ENCODE data around the gene THBS3. TPM values are rescaled to one million over a fixed set of nuclear protein-coding genes. Genes with fewer than 3 reads are reported as not detected.
"Not testable (repeated sequence)": the region's sequence is repeated elsewhere in the genome, so short reads cannot be mapped to it uniquely, and the experiment has no call there.

Gene THBS3
- total RNA-seq, 1 donor from 2014 or later: 28.0 TPM

- TF ChIP-seq CTCF (conservative IDR thresholded peaks at IDR 0.05): no peak
- Mint-ChIP-seq H3K4me1 (ENCODE audit: unreplicated experiment) (peaks cover 24% of the 10 kb centered on the region), H3K27ac (peak overlapping the region; percentile 96), H3K36me3 (no peaks in the 10 kb centered on the region), H3K4me3 (peak overlapping the region; percentile 94), H3K27me3 (no peaks in the 10 kb centered on the region), H3K9me3 (no peaks in the 10 kb centered on the region)
- DNase-seq (ENCODE audit: extremely low spot score, unreplicated experiment): no peak
Observed at GRCh38 chr1:155228096-155228427, 20.4 kb upstream of the THBS3 start.

DNA sequence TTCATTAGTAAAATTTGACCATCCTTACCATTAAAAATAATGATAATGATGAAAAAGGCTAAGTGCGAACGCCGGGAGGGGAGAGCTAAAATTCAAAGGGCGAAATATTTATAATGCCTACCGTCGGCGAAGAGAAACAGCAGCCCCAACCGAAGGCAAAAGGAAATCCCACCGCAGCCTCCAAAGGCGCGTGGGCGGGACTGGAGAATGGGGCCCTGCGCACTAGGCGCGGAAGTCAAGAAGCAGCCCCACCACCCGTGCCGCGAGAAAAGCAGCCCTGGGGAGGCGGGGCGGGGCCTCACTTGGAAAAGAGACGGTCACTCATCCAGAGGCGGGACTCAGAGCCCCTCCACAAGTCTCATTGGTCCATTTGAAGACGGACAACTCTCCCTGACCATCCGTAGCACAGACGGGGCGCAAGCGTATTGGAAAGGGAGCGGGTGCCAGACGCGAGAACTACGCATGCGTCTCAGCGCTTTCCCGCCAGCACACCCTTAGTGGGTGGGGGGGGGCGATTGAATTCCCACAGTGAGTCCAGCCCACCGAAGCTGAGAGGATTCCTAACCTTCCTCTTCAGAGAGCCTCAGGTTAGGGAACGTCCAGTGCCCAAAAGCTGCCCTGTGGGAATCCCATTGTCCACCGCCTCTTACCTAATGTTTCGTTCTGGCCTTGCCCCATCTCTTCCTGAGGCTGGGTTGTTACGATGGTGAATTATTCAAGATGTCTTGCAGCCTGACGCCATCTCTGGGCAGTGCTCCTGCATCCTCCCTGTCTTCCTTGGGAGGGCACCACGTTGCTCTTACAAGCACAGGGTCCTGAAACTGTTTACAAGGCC is 19.8 kb upstream of the THBS3 start:
- Mint-ChIP-seq H3K27ac (peak overlapping the region; percentile 96), H3K9me3 (no peaks in the 10 kb centered on the region), H3K4me3 (peak overlapping the region; percentile 94), H3K36me3 (no peaks in the 10 kb centered on the region), H3K4me1 (ENCODE audit: unreplicated experiment) (peaks cover 24% of the 10 kb centered on the region), H3K27me3 (no peaks in the 10 kb centered on the region)
- peak; percentile 99 for DNase-seq (ENCODE audit: extremely low spot score, unreplicated experiment)
- TF ChIP-seq CTCF (conservative IDR thresholded peaks at IDR 0.05): peak; percentile 16

GRCh38 chr1:155226910-155227260 is 19.2 kb upstream of the THBS3 start:
- Mint-ChIP-seq H3K36me3 (no peaks in the 10 kb centered on the region), H3K4me1 (ENCODE audit: unreplicated experiment) (peaks cover 24% of the 10 kb centered on the region), H3K27me3 (no peaks in the 10 kb centered on the region), H3K27ac (peak overlapping the region; percentile 96), H3K4me3 (peak overlapping the region; percentile 94), H3K9me3 (no peaks in the 10 kb centered on the region)
- peak; percentile 24 for TF ChIP-seq CTCF (conservative IDR thresholded peaks at IDR 0.05)
- DNase-seq (ENCODE audit: extremely low spot score, unreplicated experiment): no peak

GRCh38 chr1:155226188-155226909 is 18.7 kb upstream of the THBS3 start:
- TF ChIP-seq CTCF (conservative IDR thresholded peaks at IDR 0.05): peak; percentile 59
- Mint-ChIP-seq H3K9me3 (no peaks in the 10 kb centered on the region), H3K4me3 (peak overlapping the region; percentile 94), H3K4me1 (ENCODE audit: unreplicated experiment) (peaks cover 24% of the 10 kb centered on the region), H3K27ac (peak overlapping the region; percentile 96), H3K27me3 (no peaks in the 10 kb centered on the region), H3K36me3 (no peaks in the 10 kb centered on the region)
- no peak for DNase-seq (ENCODE audit: extremely low spot score, unreplicated experiment)

- peaks cover 24% of the 10 kb centered on the region for H3K4me1 Mint-ChIP-seq (ENCODE audit: unreplicated experiment)
- H3K27me3 Mint-ChIP-seq; DNase-seq (ENCODE audit: extremely low spot score, unreplicated experiment); H3K36me3 Mint-ChIP-seq; H3K9me3 Mint-ChIP-seq: not testable (repeated sequence)
- peak overlapping the region; percentile 87 for H3K27ac Mint-ChIP-seq
- peak overlapping the region; percentile 94 for H3K4me3 Mint-ChIP-seq
Observed at GRCh38 chr1:155225404-155225759, 17.7 kb upstream of the THBS3 start.

- Mint-ChIP-seq H3K27me3 (no peaks in the 10 kb centered on the region), H3K4me1 (ENCODE audit: unreplicated experiment) (peaks cover 33% of the 10 kb centered on the region), H3K36me3 (no peaks in the 10 kb centered on the region), H3K9me3 (no peaks in the 10 kb centered on the region), H3K27ac (no peak overlapping the region), H3K4me3 (no peak overlapping the region)
- TF ChIP-seq CTCF (conservative IDR thresholded peaks at IDR 0.05): no peak
- DNase-seq (ENCODE audit: extremely low spot score, unreplicated experiment): no peak
Observed at GRCh38 chr1:155223047-155223446, 15.3 kb upstream of the THBS3 start.

DNA sequence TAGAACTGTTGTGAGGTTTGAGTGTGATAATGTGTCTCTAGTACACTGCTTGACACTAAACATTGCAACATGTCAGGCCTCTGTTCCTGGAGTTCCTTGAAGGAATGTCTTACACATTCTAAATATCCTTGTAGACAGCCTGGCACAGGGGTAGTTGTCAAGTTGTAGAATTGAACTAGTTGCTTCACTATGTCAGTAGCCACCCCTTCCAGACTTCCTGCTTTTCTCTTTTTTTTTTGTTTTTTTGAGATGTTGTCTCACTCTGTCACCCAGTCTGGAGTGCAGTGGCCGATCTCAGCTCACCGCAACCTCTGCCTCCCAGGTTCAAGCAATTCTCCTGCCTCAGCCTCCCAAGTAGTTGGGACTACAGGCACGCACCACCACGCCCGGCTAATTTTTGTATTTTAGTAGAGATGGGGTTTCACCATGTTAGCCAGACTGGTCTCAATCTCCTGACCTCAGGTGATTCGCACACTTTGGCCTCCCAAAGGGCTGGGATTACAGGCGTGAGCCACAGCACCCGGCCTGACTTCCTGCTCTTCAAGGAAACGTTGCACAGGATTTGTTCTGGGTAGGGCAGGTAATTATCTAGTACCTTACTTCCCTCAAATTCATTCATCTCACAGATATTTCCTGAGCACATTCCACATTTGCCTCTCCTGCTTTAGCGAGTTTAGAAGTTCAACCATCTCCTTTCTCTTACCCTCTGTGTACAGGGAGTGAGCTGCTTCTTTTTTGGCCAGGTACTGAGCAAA is 12.7 kb upstream of the THBS3 start:
- peak overlapping the region; percentile 96 for H3K27ac Mint-ChIP-seq
- not testable (repeated sequence) for DNase-seq (ENCODE audit: extremely low spot score, unreplicated experiment); H3K27me3 Mint-ChIP-seq; H3K36me3 Mint-ChIP-seq; H3K9me3 Mint-ChIP-seq
- H3K4me1 Mint-ChIP-seq (ENCODE audit: unreplicated experiment): peaks cover 19% of the 10 kb centered on the region
- H3K4me3 Mint-ChIP-seq: peak overlapping the region; percentile 7

Data from type B pancreatic cell (in vitro differentiated cells).